ENCODE data around the gene ARSG.
"Not testable (repeated sequence)": the region's sequence is repeated elsewhere in the genome, so short reads cannot be mapped to it uniquely, and the experiment has no call there.

Gene ARSG

GRCh38 chr17:68399638-68400403, 108.5 kb downstream of the ARSG start:
- no peak for FAIRE-seq

- no peak for FAIRE-seq
These were observed 109.1 kb downstream of the ARSG start for GRCh38 chr17:68400404-68400735.

- FAIRE-seq, result no peak
These were observed 110.0 kb downstream of the ARSG start for GRCh38 chr17:68401288-68401687.

GRCh38 chr17:68403122-68403521, 111.8 kb downstream of the ARSG start:
- no peak for FAIRE-seq

GRCh38 chr17:68403837-68404236, 112.5 kb downstream of the ARSG start:
- not testable (repeated sequence) for FAIRE-seq

- not testable (repeated sequence) for FAIRE-seq
These were observed 116.4 kb downstream of the ARSG start for GRCh38 chr17:68407656-68408055.

GRCh38 chr17:68413597-68414560, 122.6 kb downstream of the ARSG start:
- FAIRE-seq, result not testable (repeated sequence)

- not testable (repeated sequence) for FAIRE-seq
These were observed 123.6 kb downstream of the ARSG start for GRCh38 chr17:68414901-68415300.

GRCh38 chr17:68417317-68417716, 126.0 kb downstream of the ARSG start:
- no peak for FAIRE-seq

GRCh38 chr17:68418876-68419275, 127.6 kb downstream of the ARSG start:
- FAIRE-seq, result no peak

- FAIRE-seq, result no peak
These were observed 128.8 kb downstream of the ARSG start for GRCh38 chr17:68420065-68420464.

GRCh38 chr17:68421486-68421885, 130.2 kb downstream of the ARSG start:
- no peak for FAIRE-seq

GRCh38 chr17:68422821-68423220, 131.5 kb downstream of the ARSG start:
- FAIRE-seq, result no peak

- FAIRE-seq, result no peak
These were observed 132.0 kb downstream of the ARSG start for GRCh38 chr17:68423251-68423650.

GRCh38 chr17:68424203-68424602, 132.9 kb downstream of the ARSG start:
- no peak for FAIRE-seq

- no peak for FAIRE-seq
These were observed 133.6 kb downstream of the ARSG start for GRCh38 chr17:68424861-68425260.

GRCh38 chr17:68425979-68426378, 134.7 kb downstream of the ARSG start:
- no peak for FAIRE-seq

GRCh38 chr17:68427575-68427974, 136.3 kb downstream of the ARSG start:
- no peak for FAIRE-seq

- no peak for FAIRE-seq
These were observed 137.3 kb downstream of the ARSG start for GRCh38 chr17:68428498-68429172.

GRCh38 chr17:68429881-68430280, 138.6 kb downstream of the ARSG start:
- FAIRE-seq, result no peak

- FAIRE-seq, result no peak
These were observed 139.8 kb downstream of the ARSG start for GRCh38 chr17:68431045-68431608.

- FAIRE-seq, result no peak
These were observed 140.4 kb downstream of the ARSG start for GRCh38 chr17:68431661-68432071.
